Adrenal gland (tissue), 5 donors: ENCODE measurements around the gene KBTBD12.

ENCODE experiments used
- CTCF ChIP-seq, 6 experiments: fragments of 450-650 bp in 4 of 6; fragments of 200-600 bp in 2 of 6; sonication (generic) in 1 of 6; IDR thresholded peaks; 1 replicate in 5 of 6; 2 replicates in 1 of 6; pipeline versions ENCODE4 v1.5.1 to v1.8.0; 2016 to 2021; ENCODE audit warnings: antibody characterized with exemption in 6 of 6, mild to moderate bottlenecking in 2 of 6, moderate library complexity in 1 of 6
- POLR2A ChIP-seq, 2 donors: fragments of 450-650 bp; IDR thresholded peaks; one replicate each; pipeline ENCODE4 v1.6.1; 2017; ENCODE audit warnings: antibody characterized with exemption in 2 of 2, mild to moderate bottlenecking in 2 of 2, moderate library complexity in 1 of 2
- donor health status: DM: no; HTN: no; CAD: no.

- TF ChIP-seq CTCF (IDR thresholded peaks at IDR 0.05) (no peak), POLR2A (IDR thresholded peaks at IDR 0.05) (no peak)
Observed at GRCh38 chr3:128009952-128010846, 95.2 kb downstream of the KBTBD12 start.
